ENCODE measurements around the gene SRGAP3.

GRCh38 chr3:9290566-9290965 is 41.1 kb upstream of the SRGAP3 start:
- TF ChIP-seq, protein P1, sequence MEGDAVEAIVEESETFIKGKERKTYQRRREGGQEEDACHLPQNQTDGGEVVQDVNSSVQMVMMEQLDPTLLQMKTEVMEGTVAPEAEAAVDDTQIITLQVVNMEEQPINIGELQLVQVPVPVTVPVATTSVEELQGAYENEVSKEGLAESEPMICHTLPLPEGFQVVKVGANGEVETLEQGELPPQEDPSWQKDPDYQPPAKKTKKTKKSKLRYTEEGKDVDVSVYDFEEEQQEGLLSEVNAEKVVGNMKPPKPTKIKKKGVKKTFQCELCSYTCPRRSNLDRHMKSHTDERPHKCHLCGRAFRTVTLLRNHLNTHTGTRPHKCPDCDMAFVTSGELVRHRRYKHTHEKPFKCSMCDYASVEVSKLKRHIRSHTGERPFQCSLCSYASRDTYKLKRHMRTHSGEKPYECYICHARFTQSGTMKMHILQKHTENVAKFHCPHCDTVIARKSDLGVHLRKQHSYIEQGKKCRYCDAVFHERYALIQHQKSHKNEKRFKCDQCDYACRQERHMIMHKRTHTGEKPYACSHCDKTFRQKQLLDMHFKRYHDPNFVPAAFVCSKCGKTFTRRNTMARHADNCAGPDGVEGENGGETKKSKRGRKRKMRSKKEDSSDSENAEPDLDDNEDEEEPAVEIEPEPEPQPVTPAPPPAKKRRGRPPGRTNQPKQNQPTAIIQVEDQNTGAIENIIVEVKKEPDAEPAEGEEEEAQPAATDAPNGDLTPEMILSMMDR (IDR thresholded peaks at IDR 0.05), result no peak
- TF ChIP-seq POLR2A (IDR thresholded peaks at IDR 0.05), result no peak

All from uterus (tissue), 2 donors.